MCF 10A (cell line): ENCODE measurements around the gene TIE1. TPM values are rescaled to one million over a fixed set of nuclear protein-coding genes. Genes with fewer than 3 reads are reported as not detected.

Experiments used
- BruUV-seq: library from RNA; stranded (reverse); fragments of 400-500 nt; replicated peaks from 2 replicates; lab custom pipeline; 2021; lab: Mats Ljungman, UMichigan
- CTCF ChIA-PET: fragments of 300-600 bp; sonication (Branson Sonifier 250); formaldehyde crosslinking; extraction: SDS; loops from one replicate; lab custom pipeline; 2021; ENCODE audit warnings: antibody characterized with exemption, inconsistent platforms; lab: Yijun Ruan, JAX
- POLR2A ChIA-PET: fragments of 300-600, 350-650 bp; sonication (Branson Sonifier 250); formaldehyde crosslinking; extraction: SDS; loops from one replicate; lab custom pipeline; 2020; ENCODE audit warnings: antibody characterized with exemption, inconsistent platforms; lab: Yijun Ruan, JAX
- DNase-seq: peaks from one replicate; pipeline ENCODE4 v3.0.0-alpha.2; 2018; ENCODE audit not compliant: unreplicated experiment
- H3K27ac Mint-ChIP-seq: one replicate; pipeline ENCODE4 v1.8.0; 2022; ENCODE audit warnings: mild to moderate bottlenecking, low read depth, mixed read lengths; ENCODE audit not compliant: unreplicated experiment
- H3K27me3 Mint-ChIP-seq: one replicate; pipeline ENCODE4 v1.8.0; 2022; ENCODE audit warnings: mixed read lengths; ENCODE audit not compliant: insufficient read depth, unreplicated experiment
- H3K36me3 Mint-ChIP-seq: one replicate; pipeline ENCODE4 v1.8.0; 2022; ENCODE audit warnings: mild to moderate bottlenecking, moderate library complexity, mixed read lengths; ENCODE audit not compliant: insufficient read depth, unreplicated experiment
- H3K4me1 Mint-ChIP-seq: one replicate; pipeline ENCODE4 v1.8.0; 2022; ENCODE audit warnings: mixed read lengths; ENCODE audit not compliant: insufficient read depth, unreplicated experiment
- H3K4me3 Mint-ChIP-seq: one replicate; pipeline ENCODE4 v1.8.0; 2022; ENCODE audit warnings: mild to moderate bottlenecking, moderate library complexity, mixed read lengths; ENCODE audit not compliant: unreplicated experiment
- H3K9me3 Mint-ChIP-seq: one replicate; pipeline ENCODE4 v1.8.0; 2022; ENCODE audit warnings: mixed read lengths; ENCODE audit not compliant: unreplicated experiment
- CTCF ChIP-seq: fragments of 200-600 bp; IDR thresholded peaks from one replicate; pipeline ENCODE4 v1.8.0; 2022; ENCODE audit warnings: antibody characterized with exemption, mild to moderate bottlenecking; ENCODE audit not compliant: unreplicated experiment
- intact Hi-C: fragments of 100-400 bp; cut with micrococcal nuclease; formaldehyde crosslinking; loops from 2 replicates; pipeline ENCODE4 v1.14.1; 2022
- total RNA-seq: library from RNA; stranded (reverse); gene quantifications from 2 replicates; pipeline ENCODE4 v1.2.3, GENCODE V29; 2022

The TIE1 gene
- total RNA-seq, 1 experiment from 2014 or later = not detected

- POLR2A ChIA-PET = no interaction called here
- no peak overlapping the region for H3K4me3 Mint-ChIP-seq
Measured at GRCh38 chr1:43265431-43265830, 35.4 kb upstream of the TIE1 start.

GRCh38 chr1:43266881-43267280 lies 33.9 kb upstream of the TIE1 start:
- Mint-ChIP-seq H3K4me3 (no peak overlapping the region), H3K4me1 (peaks cover 9% of the 10 kb centered on the region), H3K36me3 (no peaks in the 10 kb centered on the region), H3K27me3 (peaks cover 9% of the 10 kb centered on the region), H3K27ac (no peak overlapping the region), H3K9me3 (peaks cover 19% of the 10 kb centered on the region)
- intact Hi-C loops = no loop called here
- no peak for DNase-seq
- ChIA-PET POLR2A (no interaction called here), CTCF (interaction anchor here (1.7 kb wide), 1 partner anchor 18 kb away, joined by 6 read pairs; the partner anchor contains the start of gene C1orf210)
- TF ChIP-seq CTCF = no peak
- no TSS peak for BruUV-seq

More at GRCh38 chr1:43265431-43265830, 35.4 kb upstream of the TIE1 start:
- intact Hi-C loops = no loop called here
- BruUV-seq = no TSS peak
- Mint-ChIP-seq H3K27me3 (no peaks in the 10 kb centered on the region), H3K9me3 (peaks cover 25% of the 10 kb centered on the region), H3K4me1 (no peaks in the 10 kb centered on the region), H3K27ac (no peak overlapping the region), H3K36me3 (no peaks in the 10 kb centered on the region)
- CTCF ChIA-PET = interaction anchor here (0.7 to 1.7 kb wide), 2 partner anchors 20 to 39 kb away, joined by 3 to 6 read pairs; partner anchors contain the start of gene C1orf210
- no peak for TF ChIP-seq CTCF
- no peak for DNase-seq

GRCh38 chr1:43267291-43267805 lies 33.4 kb upstream of the TIE1 start:
- no peak for TF ChIP-seq CTCF
- no peak overlapping the region for H3K4me3 Mint-ChIP-seq
- ChIA-PET POLR2A (no interaction called here), CTCF (interaction anchor here (0.6 to 1.7 kb wide), 2 partner anchors 18 to 138 kb away, joined by 4 to 6 read pairs; partner anchors contain the start of gene C1orf210)
- H3K27me3 Mint-ChIP-seq = peaks cover 11% of the 10 kb centered on the region
- H3K27ac Mint-ChIP-seq = no peak overlapping the region
- peaks cover 9% of the 10 kb centered on the region for H3K4me1 Mint-ChIP-seq
- no TSS peak for BruUV-seq
- intact Hi-C loops = no loop called here
- peaks cover 15% of the 10 kb centered on the region for H3K9me3 Mint-ChIP-seq
- no peaks in the 10 kb centered on the region for H3K36me3 Mint-ChIP-seq
- no peak for DNase-seq

GRCh38 chr1:43267818-43268425 lies 32.9 kb upstream of the TIE1 start:
- DNase-seq = no peak
- no peak overlapping the region for H3K4me3 Mint-ChIP-seq
- ChIA-PET POLR2A (no interaction called here), CTCF (interaction anchor here (0.6 to 1.3 kb wide), 2 partner anchors 18 to 138 kb away, joined by 4 read pairs; partner anchors contain the start of gene C1orf210)
- TF ChIP-seq CTCF = no peak
- BruUV-seq = no TSS peak
- no peaks in the 10 kb centered on the region for H3K36me3 Mint-ChIP-seq
- intact Hi-C loops = no loop called here
- H3K27ac Mint-ChIP-seq = no peak overlapping the region
- H3K27me3 Mint-ChIP-seq = peaks cover 11% of the 10 kb centered on the region
- H3K9me3 Mint-ChIP-seq = peaks cover 9% of the 10 kb centered on the region
- H3K4me1 Mint-ChIP-seq = peaks cover 9% of the 10 kb centered on the region
